Hindlimb muscle (tissue), 1 donor: ENCODE results near the gene SMPX. TPM values are rescaled to one million over a fixed set of nuclear protein-coding genes. Genes with fewer than 3 reads are reported as not detected.

Source experiments
- DNase-seq: peaks from one replicate; pipeline ENCODE4 v3.0.0-alpha.2; 2013
- polyA plus RNA-seq: library from polyadenylated mRNA; unstranded; fragments of 120-200 nt; gene quantifications from one replicate; pipeline ENCODE4 v1.2.1, GENCODE V29; 2013; ENCODE audit not compliant: insufficient read length

Gene SMPX
- polyA plus RNA-seq, 1 donor = 250 TPM

DNA sequence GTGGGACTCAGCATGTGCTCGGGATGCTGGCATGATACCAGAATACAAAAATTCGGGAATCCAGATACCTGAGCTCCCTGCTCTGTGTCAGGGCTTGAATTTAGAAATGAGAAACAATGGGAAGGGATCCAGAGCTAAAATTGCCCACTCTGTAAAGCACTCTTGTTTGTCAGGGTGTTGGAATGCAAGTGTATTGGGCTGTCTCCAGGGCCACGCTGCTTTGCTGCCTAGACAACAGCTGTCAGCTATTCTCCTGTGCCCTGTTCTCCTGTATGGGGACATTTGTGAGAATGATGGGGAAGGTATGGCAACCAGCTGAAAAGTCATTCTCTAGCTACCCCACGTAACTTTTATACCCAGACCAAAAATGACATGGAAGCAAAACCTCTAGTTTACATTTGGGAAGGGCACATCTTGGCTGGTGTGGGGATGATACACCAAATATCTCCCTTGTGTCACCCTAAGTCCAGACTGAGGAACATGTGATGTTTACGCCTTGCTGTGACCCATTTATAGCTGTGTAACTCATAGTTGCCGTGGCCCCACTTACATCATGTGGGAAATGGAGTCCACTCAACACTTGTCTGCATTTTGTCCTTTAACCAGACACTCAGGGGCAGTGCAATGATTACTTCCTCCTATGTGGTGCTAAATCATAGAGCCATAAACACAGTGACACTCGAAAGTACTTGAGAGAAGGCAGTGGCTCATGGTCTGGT is 46.6 kb downstream of the SMPX start:
- DNase-seq = no peak

DNA sequence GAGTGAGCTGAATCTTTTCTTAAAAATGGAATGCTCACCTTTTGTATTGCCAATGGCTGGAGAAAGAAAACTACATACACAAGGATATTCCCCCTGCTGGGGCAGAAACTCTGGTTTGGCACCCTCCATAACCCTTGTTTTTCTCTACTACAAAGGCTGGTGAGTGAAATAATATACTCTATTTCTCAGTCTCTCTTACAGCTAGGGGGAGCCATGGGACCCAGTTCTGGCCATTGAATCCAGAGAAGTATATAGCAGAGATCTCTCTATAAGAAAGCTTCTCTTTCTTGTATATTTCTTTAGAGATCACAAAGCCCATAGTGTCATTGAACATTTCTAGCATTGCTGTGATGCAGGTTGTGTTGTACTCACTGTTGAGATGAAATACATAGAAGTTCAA is 49.8 kb downstream of the SMPX start:
- DNase-seq = no peak

DNA sequence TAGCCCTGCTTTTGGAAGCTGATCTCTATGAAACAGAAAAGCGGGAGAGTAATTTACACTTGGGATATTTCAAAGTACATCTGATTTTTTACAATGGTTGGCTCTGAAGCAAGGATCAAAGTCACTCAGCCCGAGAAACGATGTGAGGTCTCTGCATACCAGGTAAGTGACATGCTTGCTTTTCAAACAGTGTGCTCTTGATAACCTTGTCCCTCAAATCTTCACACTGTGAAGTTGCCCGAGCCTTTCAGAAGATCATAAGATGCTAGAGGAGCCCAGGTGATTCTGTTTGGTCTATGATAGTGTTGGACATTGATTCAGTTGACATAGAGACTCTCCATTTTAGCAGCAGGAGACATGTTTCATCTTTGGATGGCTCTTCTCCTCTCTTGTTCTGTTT is 52.7 kb downstream of the SMPX start:
- DNase-seq = no peak

DNA sequence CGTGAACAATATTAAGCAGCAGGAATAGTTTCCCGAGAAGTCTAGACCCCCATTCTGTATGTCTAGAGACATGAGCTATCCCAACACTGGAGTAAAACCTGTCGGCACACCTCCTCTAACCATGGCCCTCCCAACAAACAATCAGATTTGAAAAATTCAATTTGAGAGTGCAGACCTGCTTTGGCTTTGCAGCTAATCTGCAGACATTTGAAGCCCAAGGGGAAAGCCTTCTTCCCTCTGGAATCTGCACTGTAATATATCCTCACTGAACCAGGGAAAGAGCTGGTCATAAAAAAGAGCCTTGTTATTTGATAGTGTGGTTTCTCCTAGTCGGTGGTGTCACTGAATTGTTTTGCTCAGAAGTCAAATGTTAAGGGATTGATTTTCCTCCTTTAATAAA is 55.2 kb downstream of the SMPX start:
- no peak for DNase-seq

DNA sequence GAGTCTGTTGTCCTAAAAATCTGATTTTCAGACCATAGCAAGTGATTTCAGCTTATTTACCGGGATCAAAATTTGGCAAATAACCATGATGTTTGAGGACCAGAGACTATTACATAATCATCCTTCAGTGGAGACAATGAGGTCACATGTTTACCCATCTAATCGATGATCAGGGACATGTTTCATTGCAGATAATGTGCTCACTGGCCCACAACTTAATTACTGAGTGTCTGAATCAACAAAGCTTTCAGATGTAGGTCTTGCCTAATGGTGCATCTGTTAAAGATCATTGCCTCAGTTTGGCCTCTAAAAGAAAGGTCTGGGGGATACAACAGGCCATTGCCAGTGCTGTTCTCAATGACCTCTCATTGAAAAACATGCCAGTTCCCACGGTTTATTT is 56.9 kb downstream of the SMPX start:
- DNase-seq = no peak

DNA sequence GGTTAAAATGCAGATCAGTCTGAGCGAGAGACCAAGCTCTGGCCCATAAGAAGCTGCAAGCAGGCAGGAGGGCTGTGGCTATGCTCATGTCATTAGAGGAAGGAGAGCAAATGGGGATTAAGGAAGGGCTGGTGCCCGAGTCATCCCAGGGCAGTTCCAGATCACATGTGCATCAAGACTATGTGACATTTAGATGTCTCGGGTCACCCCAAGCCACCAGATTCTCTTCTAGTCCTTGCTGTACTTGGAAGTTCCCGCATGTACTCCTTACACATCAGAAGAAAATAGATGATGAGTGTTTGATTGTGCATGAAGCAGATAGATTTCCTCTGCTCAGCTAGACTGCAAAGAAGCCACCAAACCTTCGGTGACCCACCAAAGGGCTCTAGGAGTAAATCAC is 57.6 kb downstream of the SMPX start:
- no peak for DNase-seq

DNA sequence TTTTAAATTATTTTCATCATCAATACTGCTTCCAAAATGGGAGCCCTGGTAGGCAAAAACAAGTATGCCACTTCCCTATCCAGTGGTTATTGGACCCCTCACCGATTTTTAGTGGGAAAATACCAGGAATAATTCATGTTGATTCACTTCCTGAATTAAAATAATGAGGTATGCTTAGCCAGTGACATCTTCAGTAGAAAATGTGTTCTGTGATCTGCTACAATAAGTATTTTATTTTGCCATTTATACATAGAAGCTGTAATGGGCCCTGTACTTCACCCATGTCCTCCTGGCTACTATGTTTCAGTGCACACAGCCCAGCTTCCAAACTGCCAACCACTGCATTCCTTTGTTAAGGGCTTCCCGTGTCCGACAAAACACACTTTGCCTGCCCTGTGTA is 58.8 kb downstream of the SMPX start:
- no peak for DNase-seq

DNA sequence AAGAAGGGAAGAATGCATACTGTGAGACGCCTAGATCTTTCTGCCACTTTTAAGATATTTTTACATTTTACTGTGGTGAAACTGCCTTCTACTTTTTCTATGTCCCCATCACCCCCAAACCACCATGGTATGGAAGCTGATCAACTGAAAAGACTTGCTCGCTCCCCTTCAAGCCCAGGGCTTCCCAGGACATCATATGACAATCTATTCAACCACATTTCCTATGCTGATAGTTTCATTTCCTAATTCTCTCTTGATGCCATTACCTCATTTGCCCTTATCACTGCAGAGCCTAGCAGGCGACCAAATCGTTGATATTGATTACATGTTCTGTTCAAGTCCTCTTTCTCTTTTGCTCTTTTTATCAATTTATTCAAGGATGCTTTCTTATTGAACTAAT is 59.6 kb downstream of the SMPX start:
- no peak for DNase-seq

DNA sequence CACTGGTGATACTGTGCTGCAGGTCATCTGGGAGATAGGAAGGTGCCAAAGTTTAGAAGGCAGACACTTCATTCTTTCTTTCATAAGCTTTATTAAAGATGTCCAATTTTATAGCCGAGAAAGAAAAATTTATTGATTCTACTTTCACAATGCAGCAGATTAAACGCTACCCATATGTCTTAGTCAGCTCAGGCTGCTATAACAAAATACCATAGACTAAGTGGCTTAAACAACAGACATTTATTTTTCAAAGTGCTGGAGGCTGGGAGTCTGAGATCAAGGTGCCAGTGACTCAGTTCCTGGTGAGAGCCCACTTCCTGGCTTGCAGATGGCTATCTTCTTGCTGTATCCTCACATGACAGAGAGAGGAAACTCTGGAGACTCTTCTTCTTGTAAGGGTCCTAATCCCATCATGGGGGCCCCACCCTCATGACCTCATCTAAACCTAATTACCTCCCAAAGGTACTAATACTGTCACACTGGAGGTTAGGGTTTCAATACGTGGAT is 66.4 kb downstream of the SMPX start:
- no peak for DNase-seq

DNA sequence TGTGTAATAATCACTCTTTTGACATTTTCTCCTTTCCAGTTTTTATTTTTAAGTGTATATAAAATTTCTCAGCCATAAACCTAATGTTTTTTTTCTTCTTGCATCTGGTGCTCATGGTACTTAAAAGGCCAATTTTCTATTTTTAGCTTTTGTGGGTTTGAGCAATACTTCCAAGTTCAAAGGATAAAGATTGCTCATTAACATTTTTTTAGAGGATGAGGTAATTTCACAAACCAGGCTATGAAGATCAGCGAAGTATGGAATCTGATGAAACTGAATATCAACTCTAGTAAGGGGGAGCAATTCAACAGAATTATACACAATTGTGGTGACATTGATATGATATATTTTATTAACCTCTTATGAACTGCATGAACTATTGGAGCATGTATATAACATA is 74.0 kb downstream of the SMPX start:
- no peak for DNase-seq

DNA sequence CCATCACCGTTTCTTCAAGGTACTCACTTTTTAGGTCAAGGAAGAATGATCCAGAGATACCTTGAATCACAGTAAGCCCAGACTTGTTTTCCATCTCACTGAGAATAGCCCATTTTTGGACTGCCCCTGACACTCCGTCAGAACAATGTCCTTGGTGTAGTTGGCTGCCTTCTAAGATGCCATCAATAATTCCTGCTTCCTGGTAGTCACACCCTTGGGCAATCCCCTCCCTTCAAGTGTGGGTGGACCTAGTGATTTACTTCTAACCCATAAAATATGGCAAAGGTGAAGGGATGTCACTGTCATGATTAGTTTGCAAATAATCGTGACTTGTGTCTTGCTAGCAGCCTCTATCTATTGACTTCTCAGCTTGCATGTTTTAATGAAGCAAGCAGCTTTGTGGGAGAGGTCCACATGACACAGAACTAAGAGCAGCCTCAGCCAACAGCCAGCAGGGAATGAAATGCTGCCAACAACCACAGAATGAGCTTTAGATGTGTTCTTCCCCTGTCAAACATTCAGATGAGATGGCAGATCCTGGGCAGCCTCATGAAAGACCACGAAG is 79.8 kb downstream of the SMPX start:
- no peak for DNase-seq

DNA sequence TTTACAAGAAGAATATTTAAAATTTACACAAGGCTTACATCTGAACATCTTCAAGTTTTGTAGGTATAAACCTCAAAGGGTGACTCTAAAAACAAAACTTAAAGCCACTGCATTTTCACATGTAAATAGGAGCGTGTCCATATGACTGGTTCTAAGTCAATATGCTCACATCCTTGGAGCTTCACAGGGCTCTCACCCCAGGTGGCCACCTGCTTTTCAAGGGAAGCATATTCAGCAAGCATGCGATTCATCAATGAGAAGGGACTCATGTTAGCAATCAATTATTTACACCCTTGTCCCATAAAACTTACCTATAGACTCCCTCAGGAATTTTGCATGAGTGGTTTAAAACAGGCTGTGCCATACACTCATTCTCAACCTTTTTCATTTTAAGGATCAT is 82.0 kb downstream of the SMPX start:
- no peak for DNase-seq

DNA sequence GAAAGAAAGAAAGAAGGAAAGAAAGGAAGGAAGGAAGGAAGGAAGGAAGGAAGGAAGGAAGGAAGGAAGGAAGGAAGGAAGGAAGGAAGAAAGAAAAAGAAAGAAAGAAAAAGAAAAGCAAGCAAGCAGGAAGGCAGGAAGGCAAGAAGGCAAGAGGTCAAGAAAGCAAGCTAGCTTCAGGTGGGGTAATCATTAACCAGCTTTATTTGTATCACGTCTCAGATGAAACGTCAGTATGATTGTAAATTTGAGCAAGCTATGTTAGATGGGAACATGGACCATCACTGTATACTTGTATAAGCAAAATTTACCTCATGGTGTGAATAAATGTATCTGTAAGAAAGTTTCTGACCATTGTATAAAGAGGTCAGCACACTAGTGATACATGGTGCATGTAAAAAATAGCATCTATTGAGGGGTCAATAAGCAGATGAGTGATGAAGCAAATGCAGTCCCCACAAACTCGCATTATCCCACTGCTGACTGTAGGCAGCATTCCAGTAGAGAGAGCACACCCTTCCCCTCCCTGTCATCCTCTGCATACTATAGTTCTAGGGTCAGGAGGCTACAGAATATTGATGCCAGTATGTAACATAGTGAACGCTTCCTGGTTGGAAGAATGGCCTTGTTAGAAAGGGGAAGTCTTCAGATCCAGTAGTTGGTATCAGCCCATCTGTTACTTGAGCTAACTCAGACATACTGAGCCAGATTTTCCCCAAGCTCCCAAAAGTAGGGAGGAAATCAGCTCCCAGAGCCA is 83.3 kb downstream of the SMPX start:
- no peak for DNase-seq

DNA sequence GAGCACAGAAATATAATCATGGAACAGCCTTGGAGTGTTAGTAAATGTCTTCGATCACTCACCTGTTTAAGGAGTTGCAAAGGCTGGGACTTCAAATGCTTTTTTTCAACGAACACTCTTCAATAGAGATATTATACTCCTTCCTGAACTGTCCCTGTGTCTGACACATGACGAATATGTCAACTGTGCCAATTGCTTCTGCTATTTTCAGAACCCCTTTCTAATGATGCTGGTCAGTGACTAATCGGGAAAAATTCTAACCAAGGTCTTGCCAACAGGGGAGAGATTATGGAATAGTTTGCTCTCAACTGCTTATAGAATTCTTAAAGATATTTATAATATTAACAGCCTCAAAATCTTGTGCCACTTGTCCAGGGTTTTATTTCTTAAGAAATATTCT is 91.2 kb downstream of the SMPX start:
- DNase-seq = no peak

DNA sequence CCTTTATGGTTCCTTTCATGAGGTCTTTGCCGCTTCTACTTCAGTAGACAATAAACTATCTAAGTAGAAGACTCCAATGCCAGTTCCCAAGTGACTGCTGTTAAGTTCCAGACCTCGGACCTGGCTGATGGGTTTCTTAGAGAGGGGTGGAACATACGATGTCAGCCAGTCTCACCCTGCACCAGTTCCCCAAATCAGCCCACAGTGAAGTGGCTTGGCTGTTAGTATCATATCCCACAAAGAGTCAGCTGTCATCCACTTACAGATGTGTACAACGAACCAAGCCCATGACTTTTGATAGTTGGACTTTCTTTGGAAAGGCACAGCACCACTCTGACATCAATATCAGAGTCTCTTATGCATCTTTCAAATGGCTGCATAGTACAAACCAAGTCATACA is 91.7 kb downstream of the SMPX start:
- no peak for DNase-seq

DNA sequence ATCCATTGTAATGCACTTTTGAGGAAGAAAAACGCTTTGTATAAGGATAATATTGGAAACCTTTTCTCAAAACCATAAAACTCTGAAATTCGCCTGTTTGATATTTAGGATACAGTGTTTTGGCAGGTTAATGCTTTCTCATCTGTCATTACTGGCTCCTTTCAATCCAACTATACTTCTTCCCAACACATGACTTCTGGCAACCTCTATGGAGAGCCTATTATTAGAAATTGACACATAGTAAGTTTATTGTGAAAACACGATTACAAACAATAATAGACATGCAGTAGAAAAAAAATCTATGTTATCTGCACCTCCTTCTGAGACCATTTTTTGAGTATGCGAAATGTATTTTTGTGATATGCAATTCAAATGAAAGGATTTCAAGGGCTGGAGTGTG is 95.2 kb downstream of the SMPX start:
- no peak for DNase-seq

DNA sequence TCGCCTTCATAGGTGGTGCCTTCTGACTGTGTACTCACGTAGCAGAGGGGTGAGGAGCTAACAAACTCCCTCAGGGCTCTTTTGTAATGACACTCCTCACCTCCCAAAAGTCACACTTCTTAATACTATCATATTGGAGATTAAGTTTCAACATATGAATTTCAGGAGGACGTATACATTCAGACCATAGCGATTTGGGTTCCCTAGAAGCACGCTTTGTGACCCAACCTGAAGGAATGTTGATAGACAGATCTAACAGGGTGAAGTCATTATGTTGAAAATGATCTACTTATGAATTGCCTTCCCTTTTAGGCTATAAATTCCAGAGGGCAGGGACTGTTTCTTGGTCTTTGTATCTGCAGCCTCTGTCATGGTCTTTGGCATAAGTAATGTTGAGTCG is 96.6 kb downstream of the SMPX start:
- DNase-seq = no peak

DNA sequence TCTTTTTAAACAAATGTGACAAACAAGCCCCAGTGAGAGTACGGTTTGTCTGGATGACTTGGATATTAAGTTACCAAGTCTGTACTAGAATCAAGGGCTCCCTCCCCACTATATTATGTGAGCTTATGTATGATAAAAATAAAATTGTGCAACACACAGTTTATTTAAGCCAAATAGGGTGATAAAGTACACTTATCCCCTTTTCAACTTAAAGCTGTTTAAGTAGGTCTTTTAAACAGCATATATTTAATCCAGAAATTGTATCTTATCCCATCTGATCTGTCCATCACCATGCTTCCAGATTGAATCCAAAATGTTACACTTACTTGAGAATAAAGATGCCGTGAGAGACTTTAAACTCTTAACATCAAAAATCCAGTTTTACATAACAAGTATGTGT is 97.8 kb downstream of the SMPX start:
- no peak for DNase-seq

DNA sequence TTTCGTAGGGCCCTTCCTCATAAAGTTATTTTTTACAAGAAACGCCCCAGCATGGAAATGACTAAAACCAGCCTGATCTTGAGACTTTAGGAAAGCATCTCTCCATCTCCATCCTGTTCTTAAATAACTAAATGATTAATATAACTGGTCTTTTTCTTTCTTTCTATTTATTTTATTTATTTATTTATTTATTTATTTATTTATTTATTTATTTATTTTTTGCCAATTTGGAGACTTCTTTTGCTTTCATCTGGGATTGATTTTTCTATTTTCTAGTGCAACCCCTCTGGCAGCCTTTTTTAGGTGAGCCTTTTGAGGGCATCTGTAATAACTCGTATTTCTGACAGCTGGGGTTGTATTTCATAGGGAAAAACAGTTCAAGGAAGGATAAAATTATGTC is 98.6 kb downstream of the SMPX start:
- DNase-seq = no peak

DNA sequence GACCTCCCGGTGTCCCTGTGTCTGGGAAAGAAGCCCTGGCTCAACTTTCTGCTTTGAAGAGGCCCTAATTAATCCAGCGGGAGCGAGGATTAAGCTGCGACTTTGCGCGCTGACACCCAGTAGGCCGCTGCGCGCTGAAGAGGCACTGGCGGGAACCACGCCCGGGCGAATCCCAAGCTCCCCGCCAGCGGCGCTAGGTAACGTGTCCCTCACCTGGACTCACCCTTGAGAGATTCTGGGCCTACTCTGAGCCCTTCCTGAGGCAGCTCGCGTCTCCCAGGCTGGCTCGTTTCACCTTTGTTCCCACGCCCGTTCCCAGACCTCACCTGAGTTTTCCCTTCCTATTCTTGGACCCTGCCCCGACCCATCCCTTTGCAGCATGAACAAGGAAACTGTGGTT is 99.2 kb downstream of the SMPX start:
- DNase-seq = no peak

DNA sequence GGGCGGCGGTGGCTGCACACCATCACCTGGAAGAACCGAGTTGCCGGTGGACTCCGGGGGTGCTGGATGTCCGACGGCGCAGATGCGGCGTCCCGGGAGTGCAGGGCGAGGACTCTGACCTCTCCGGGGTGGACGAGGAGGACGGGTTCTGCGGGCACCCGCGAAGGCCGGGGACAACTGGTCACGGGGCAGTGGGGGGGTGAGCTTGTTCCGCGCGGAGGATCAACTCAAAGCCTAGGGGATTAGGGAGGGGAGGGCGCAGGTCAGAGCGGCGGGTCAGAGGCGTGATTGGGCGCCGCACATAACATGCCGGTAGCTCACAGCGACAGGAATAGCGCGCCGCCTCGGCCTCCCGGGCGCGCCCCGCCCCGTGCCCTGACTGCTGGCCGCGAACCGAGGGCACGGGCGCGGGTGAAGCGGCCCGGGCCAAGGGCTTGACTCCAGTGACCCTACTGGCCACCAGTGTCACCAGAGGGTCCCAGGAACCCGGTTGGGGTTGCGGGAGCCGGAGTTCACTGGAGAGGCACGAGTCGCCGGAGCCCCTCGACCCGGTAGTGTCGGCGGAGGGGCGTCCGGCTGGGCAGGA is 99.7 kb downstream of the SMPX start, which contains the start of gene KLHL34:
TSS of gene KLHL34 (minus strand) at position 179 of the 586 bp plus-strand sequence. CDS start 542 bp downstream, outside the sequence.
- no peak for DNase-seq

DNA sequence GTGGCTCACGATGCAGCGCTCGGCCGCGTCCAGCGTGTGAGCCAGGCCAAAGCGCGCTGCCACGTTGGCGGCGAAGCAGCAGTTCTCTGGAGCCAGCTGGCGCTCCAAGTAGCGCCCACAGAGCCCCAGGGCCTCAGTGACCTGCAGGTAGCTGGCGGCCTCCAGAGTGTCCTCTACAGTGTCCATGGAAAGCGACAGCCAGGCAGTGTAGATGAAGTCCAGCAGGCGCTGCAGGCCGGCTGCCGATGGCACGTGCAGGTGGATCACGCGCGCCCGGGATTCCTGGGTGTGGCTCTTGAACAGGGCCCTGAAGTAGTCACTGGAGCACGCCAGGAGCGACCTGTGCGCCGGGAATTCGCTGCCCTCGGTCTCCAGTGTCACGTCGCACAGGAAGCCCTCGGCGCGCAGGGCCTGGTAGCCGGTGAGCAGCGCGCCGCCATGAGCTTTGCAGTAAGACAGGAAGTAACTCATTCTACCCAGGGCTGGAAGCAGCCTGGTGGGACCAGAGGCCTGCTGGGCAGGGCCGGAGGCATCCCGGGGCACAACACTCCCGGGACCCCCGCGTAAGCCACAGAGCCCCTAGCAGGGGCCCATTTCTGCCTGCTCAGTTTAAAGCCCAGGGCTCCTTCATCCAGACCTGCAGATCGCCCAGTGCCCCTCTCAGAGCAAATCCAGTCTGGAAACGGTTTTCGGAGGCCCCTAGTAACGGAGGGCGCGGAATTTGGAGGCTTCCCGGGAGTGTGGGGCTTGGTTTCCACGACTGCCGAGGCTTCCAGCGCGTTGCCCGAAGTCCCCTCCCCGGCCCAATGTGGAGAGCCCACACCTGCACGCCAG is 100.4 kb downstream of the SMPX start:
- no peak for DNase-seq
